NCI-H774 (cell line): ENCODE measurements around the gene ATP11B.
"Not testable (repeated sequence)": the region's sequence is repeated elsewhere in the genome, so short reads cannot be mapped to it uniquely, and the experiment has no call there.

Experiments
- DNase-seq: peaks from one replicate; lab custom pipeline; 2025; lab: John Stamatoyannopoulos, UW

Gene ATP11B

DNA sequence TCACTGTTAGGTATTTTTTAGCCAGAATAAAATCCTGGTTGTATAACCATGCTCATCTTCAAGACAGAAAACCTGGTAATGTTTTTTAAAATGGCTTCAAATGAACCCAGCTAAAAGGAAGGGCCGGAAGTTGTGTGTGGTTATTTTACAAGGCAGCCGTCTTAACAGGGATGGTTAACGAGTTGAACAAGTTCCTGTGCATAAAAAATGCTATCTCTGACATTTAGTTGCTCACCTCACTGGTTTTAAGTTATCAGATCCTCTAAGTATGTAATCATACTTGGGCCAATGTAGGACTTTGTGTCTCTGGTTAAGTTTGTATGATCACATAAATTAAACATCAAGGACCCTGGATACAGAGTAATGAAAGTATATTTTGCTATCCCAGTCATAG lies 2.1 kb downstream of the ATP11B start:
- DNase-seq: no peak

DNA sequence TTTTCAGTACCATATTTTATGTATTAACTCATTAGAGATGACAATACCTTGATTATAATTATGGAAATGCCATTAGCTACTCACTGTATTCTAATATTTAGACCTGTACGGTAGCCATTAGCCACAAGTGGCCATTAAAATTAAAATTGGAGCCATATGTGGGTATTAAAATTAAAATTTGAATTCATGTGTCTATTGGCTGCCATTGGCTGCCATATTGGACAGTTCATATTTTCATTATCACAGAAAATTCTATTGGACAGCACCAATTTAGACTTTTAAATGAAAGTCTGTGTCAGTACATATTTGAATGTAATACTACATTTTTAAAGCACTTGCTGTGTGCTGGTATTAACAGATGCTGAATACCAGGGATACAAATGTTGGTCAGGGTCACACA lies 3.0 kb downstream of the ATP11B start:
- no peak for DNase-seq

DNA sequence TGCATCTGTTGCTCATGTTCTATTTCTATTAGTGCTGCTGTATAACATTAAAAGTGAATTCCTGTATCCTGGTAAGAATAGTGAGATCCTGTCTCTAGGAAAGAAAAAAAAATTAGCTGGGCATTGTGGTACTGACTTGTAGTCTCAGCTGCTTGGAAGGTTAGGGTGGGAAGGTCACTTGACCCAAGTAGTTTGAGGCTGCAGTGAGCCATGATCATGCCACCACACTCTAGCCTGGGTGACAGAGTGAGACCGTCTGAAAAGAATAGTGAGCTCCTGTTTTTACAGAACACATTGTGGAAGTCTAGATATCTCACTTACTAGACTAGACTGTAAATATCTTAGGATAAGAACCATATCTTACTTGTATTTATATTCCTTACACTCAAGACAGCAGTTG lies 4.6 kb downstream of the ATP11B start:
- no peak for DNase-seq

DNA sequence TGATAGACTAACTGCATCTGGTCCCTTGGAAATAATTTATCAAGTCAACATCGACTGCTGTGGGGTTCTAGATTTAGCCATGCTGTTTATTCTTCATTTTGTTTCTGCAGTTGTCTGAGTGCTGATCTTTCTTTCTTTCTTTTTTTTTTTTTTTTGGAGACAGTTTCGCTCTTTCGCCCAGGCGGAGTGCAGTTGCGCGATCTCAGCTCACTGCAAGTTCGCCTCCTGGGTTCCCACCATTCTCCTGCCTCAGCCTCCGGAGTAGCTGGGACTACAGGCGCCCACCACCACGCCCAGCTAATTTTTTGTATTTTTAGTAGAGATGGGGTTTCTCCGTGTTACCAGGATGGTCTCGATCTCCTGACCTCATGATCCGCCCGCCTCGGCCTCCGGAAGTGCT lies 5.8 kb downstream of the ATP11B start:
- not testable (repeated sequence) for DNase-seq

GRCh38 chr3:182800508-182800907 lies 7.2 kb downstream of the ATP11B start:
- DNase-seq: no peak

GRCh38 chr3:182802413-182803390 lies 9.4 kb downstream of the ATP11B start:
- DNase-seq: no peak

DNA sequence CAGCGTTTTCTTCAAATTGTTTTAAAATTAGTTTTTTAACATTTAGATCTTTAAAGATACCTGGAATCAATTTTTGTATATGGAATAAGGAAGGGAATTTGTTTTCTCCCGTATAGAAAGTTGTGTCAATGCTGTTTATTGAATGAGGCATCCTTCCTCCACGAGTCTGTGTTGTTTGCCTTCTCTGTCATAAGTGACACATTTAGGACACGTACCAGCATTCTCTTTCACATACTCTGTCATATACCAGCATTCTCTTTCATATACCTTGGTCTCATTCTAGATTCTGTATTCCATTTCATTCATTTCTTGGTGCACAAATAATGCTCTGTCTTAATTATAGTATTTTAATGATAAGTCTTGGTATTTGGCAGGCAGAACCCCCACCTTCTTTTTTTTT lies 10.3 kb downstream of the ATP11B start:
- no peak for DNase-seq

DNA sequence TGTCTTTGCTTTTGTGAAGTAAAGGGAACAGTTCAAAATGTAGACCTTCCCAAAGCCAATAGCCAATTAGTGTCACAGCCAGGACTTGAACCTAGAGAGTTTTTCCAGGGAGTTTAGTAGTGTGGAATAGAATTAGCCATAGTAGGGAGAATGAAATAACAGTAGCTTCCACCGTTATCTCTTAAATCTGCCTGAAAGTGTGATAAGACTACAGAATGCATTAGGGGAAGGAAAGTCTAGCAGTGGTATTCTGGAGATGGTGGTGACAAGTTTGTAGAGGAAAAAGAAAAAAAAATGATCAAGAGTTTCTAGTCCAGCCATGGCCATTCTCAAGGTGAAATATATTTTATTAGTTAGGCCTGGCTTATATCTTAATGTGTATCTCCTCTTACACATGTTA lies 13.8 kb downstream of the ATP11B start:
- DNase-seq: no peak

DNA sequence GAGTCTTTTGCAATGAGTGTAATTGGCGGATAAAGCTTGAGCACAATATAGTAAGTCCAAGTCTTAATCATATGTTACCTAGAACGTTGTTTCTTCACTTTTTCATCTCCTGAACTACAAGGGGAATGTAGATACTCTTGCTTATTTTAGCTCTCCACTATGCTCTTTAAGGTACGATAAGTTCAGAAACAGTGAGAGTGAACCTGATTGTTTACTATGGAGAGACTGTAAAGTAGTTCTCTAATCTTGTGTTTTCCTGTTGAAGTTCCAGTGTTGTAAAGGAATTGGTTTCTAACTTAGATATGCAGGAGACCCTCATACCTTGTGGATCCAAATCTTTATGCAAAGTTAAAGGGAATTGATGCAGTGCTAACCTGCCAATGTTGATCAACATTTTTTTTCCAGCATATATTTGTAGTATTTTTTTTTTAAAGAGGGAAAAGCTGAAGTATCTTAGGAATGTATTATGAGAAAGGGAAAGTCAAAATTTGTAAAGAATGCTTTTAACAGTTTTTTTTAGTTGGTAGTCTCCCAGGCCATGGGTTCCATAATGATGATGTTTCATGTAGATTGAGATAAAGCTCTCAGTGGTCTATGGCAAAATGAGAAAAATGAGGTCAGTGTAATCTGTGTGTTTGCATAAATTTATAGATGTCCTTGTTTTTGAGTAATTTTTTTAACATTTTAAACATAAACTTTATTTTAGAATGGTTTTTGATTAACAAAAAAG lies 14.9 kb downstream of the ATP11B start:
- no peak for DNase-seq

- no peak for DNase-seq
These were observed 16.2 kb downstream of the ATP11B start for GRCh38 chr3:182809531-182809930.

GRCh38 chr3:182810574-182811268 lies 17.4 kb downstream of the ATP11B start:
- DNase-seq: no peak

- no peak for DNase-seq
These were observed 17.9 kb downstream of the ATP11B start for GRCh38 chr3:182811269-182811596.

DNA sequence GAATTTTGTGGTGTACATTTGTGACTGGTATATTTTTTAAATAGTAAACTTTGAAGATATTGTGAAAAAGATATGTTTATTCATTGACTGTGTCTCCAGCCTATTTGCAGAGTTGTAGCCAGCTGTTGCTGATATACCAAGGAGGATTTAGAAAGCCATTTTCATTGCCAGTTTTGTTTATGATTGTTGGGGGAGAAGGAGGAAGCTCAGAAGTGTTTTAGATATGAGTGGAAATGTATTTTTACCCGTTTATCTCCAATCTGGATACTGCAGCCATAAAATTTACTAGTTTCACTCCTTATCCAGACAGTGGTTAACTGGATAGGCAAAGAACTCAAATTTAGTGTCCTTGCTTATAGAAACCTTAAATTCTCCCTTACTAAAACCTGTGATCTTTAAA lies 18.8 kb downstream of the ATP11B start:
- no peak for DNase-seq

GRCh38 chr3:182814419-182815062 lies 21.2 kb downstream of the ATP11B start:
- no peak for DNase-seq

- no peak for DNase-seq
These were observed 22.9 kb downstream of the ATP11B start for GRCh38 chr3:182816181-182816580.

DNA sequence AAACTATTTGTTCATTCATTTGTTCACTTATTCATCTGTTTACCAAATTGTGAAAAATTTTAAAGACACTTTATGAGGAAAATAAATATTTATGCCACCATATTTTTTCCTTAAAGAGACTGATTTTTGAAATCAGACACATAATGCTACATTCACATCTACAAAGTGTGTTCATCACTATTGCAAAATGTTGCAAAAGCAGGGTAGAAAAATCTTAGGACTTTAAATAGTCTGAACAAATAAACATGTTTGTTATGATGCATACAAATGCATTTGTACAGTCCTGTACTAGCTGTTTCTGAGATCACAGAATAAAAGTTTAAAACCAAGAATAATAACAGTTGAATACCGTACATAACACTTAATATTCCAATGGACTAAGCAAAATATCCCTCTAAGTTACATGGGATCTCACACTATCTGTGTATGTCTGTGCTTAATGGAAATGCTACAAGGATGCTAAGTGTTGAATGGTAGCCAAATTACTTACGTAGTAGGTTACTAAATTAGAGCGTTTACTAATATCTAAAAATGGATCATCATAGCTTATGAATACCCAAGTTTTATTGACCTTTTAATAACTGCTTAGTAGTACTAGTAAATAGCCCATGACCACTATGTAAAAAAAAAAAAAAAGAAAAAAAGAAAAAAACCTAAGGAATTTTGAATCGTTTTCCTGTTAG lies 25.1 kb downstream of the ATP11B start:
- no peak for DNase-seq

DNA sequence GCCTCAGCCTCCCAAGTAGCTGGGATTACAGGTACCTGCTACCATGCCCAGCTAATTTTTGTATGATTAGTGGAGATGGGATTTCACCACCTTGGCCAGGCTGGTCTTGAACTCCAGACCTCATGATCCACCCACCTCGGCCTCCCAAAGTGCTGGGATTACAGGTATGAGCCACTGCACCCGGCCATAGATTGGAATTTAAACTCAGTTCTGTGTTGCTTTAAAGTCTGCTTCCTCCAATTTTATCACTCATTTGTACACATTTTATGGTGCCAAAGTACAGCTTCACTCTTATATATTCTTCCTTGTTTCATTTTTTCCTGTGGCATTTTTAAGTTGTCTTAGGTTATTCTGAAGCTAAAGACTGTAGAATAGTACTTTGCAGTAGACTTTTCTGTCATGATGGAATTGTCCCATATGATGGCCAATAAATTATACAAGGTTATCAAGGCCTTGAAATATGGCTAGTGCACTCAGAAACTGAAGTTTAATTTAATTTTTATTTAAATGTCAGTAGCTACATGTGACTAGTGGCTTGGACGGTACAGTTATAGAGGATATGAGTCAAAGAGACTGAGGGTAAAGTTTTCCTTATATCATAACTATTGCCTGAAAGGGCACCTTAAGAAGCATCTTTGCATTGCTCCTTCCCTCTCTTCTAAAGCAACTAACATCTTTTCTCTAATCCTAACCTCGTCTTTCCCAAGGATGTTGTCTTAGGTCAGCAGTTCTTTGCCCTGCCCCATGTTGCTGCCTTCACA lies 28.1 kb downstream of the ATP11B start:
- no peak for DNase-seq

DNA sequence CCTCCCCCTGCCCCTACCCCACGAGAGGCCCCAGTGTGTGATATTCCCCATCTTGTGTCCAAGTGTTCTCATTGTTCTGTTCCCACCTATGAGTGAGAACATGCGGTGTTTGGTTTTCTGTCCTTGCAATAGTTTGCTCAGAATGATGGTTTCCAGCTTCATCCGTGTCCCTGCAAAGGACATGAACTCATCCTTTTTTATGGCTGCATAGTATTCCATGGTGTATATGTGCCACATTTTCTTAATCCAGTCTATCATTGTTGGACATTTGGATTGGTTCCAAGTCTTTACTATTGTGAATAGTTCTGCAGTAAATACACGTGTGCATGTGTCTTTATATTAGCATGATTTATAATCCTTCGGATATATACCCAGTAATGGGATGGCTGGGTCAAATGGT lies 29.0 kb downstream of the ATP11B start:
- DNase-seq: not testable (repeated sequence)

- no peak for DNase-seq
These were observed 31.7 kb downstream of the ATP11B start for GRCh38 chr3:182824957-182825356.

DNA sequence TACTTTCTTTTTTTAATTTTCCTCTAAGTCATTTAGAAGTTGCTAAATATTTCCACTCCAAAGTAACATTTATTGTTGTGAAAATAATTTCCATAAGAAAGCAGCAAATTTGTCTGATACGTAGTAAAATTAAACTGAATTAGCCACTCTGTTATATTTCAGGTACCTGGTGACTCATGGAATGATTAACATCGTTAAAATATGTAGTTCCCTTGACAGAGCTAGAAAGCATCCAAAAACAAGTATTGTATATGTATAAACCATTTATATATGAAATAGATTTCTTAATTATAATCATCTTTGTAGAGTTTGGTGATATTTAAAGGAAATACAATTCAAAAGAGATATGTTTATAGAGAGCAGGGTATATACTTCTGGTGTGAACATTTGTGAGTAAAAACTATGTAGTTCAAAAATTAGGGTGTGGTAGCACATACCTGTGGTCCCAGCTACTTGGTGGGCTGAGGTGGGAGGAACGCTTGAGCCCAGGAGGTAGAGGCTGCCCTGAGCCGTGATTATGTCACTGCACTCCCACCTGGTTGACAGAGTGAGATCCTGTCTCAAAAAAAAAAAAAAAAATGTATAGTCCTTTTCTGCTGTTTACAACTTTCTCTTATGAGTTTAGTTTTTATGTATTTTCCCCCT lies 36.6 kb downstream of the ATP11B start:
- no peak for DNase-seq
